GM12878 (cell line): Measurements from ENCODE around the gene IREB2. TPM values are rescaled to one million over a fixed set of nuclear protein-coding genes. Genes with fewer than 3 reads are reported as not detected.

ENCODE experiments used
- ATAC-seq: fragments of 200-7000 bp; cut with Tn5 transposase; 3 replicates; pipeline ENCODE4 v1.9.1; 2020; ENCODE audit warnings: mild to moderate bottlenecking, moderate library complexity
- BruUV-seq: library from RNA; stranded (reverse); fragments of 400-500 nt; replicated peaks from 2 replicates; lab custom pipeline; 2021; lab: Mats Ljungman, UMichigan
- CTCF ChIA-PET: fragments of 300-600 bp; sonication (Branson Sonifier 250); formaldehyde crosslinking; extraction: SDS; loops from one replicate; lab custom pipeline; 2021; ENCODE audit warnings: inconsistent platforms; lab: Yijun Ruan, JAX
- POLR2A ChIA-PET: fragments of 350-600 bp; formaldehyde crosslinking; extraction: SDS; loops from one replicate; lab custom pipeline; 2021; ENCODE audit warnings: inconsistent platforms; lab: Charles Lee
- RAD21 ChIA-PET: fragments of 300-600 bp; sonication (Branson Sonifier 250); formaldehyde crosslinking; loops from one replicate; lab custom pipeline; 2023; ENCODE audit warnings: antibody characterized with exemption; ENCODE audit not compliant: unreplicated experiment; lab: Charles Lee
- SMC1A ChIA-PET: fragments of 300-600 bp; sonication (Branson Sonifier 250); formaldehyde crosslinking; loops from one replicate; lab custom pipeline; 2023; ENCODE audit not compliant: unreplicated experiment, uncharacterized antibody; lab: Charles Lee
- DNase-seq: peaks from one replicate; pipeline ENCODE4 v3.0.0-alpha.2; 2011; ENCODE audit warnings: low read depth, low spot score
- FAIRE-seq: peaks from 3 replicates; lab custom pipeline; 2011; peaks lifted over from hg19 to GRCh38; lab: Jason Lieb, UNC
- H2AFZ ChIP-seq: 2 replicates; pipeline ENCODE4 v1.6.0; 2011; ENCODE audit warnings: low read depth, low read length, control low read depth; ENCODE audit not compliant: control insufficient read depth
- H3K27ac ChIP-seq: 2 replicates; pipeline ENCODE4 v1.5.1; 2011; ENCODE audit warnings: control low read depth; ENCODE audit not compliant: control insufficient read depth, insufficient read depth
- H3K27me3 ChIP-seq, 2 experiments: replicated peaks in 1 of 2; 2 replicates each; pipeline versions ENCODE4 v1.6.0 to v1.6.1; 2011; ENCODE audit warnings: low read length in 1 of 2; ENCODE audit not compliant: control insufficient read depth in 2 of 2, insufficient read depth in 2 of 2
- H3K36me3 ChIP-seq, 2 experiments: 2 replicates each; pipeline ENCODE4 v1.5.1; 2011; ENCODE audit warnings: low read length in 1 of 2; ENCODE audit not compliant: control insufficient read depth in 2 of 2, insufficient read depth in 2 of 2
- H3K4me1 ChIP-seq: 2 replicates; pipeline ENCODE4 v1.6.1; 2011; ENCODE audit warnings: mild to moderate bottlenecking, low read length, moderate library complexity, mixed read lengths; ENCODE audit not compliant: control insufficient read depth, insufficient read depth
- H3K4me2 ChIP-seq: 2 replicates; pipeline ENCODE4 v1.6.0; 2011; ENCODE audit warnings: control low read depth; ENCODE audit not compliant: control insufficient read depth, insufficient read depth
- H3K4me3 ChIP-seq: fragments of 200-600 bp; sonication (generic); 2 replicates; pipeline ENCODE4 v1.5.1; 2016
- H3K79me2 ChIP-seq: 2 replicates; pipeline ENCODE4 v1.6.0; 2011; ENCODE audit warnings: low read length; ENCODE audit not compliant: control insufficient read depth, insufficient read depth
- H3K9ac ChIP-seq: 2 replicates; pipeline ENCODE4 v1.8.0; 2011; ENCODE audit warnings: low read length, control low read depth, mixed read lengths; ENCODE audit not compliant: control insufficient read depth, insufficient read depth
- H3K9me3 ChIP-seq: replicated peaks from 3 replicates; pipeline ENCODE4 v1.5.1; 2011; ENCODE audit warnings: mild to moderate bottlenecking, low read length; ENCODE audit not compliant: control insufficient read depth, insufficient read depth
- H4K20me1 ChIP-seq: 2 replicates; pipeline ENCODE4 v1.6.0; 2011; ENCODE audit not compliant: control insufficient read depth, insufficient read depth
- IRF5 ChIP-seq: fragments of 450-650 bp; IDR thresholded peaks from 2 replicates; pipeline ENCODE4 v1.6.1; 2017; ENCODE audit warnings: borderline replicate concordance
- SPI1 ChIP-seq: IDR thresholded peaks from 2 replicates; pipeline ENCODE4 v1.6.1; 2011; ENCODE audit warnings: low read depth, mild to moderate bottlenecking, low read length, moderate library complexity, borderline replicate concordance; ENCODE audit not compliant: insufficient read depth
- WGBS: methylation state at CpG from one replicate; pipeline ENCODE4 v1.1.6; 2016; ENCODE audit warnings: low lambda C conversion rate; ENCODE audit not compliant: insufficient replicate concordance, insufficient coverage; ENCODE audit errors: missing lambda C conversion rate; 5-methylcytosine and 5-hydroxymethylcytosine counted together
- in situ Hi-C: fragments of 300-500 bp; cut with MboI; formaldehyde crosslinking; loops from 9 replicates; pipeline ENCODE4 v1.14.3; 2018; ENCODE audit warnings: mixed read lengths
- intact Hi-C: fragments of 100-400 bp; cut with micrococcal nuclease; formaldehyde crosslinking; loops from one replicate; pipeline ENCODE4 v1.14.2; 2022; ENCODE audit not compliant: unreplicated experiment
- polyA plus RNA-seq, 11 experiments: library from polyadenylated mRNA; depleted of rRNA in 4 of 11; unstranded in 6 of 11; stranded (reverse) in 5 of 11; fragments of >200 nt; fragmentation: Nextera tagmentation in 4 of 11; fragmentation: Illumina TruSeq in 1 of 11; extraction: Ambion mirVana in 4 of 11; extraction: Trizol in 1 of 11; gene quantifications; 1 replicate in 1 of 11; 2 replicates in 10 of 11; pipeline versions ENCODE4 v1.2.1 to v1.2.3, GENCODE V29; 2011 to 2016; ENCODE audit warnings: inconsistent platforms in 2 of 11, missing spikeins in 2 of 11, low read depth in 1 of 11
- total RNA-seq, 4 experiments: library from RNA; depleted of rRNA in 3 of 4; stranded (reverse); fragments of >200 nt in 3 of 4; fragmentation: Illumina TruSeq in 1 of 4; extraction: Trizol in 1 of 4; gene quantifications; 2 replicates each; pipeline versions ENCODE4 v1.2.1 to v1.2.3, GENCODE V29; 2013 to 2021

IREB2 gene
- total and polyA plus RNA-seq, 10 of the 15 experiments (the other 5 are each of a cell fraction or from before 2014, with no cell fraction given), result 13.0 to 52.4 (median 24.4) TPM

DNA sequence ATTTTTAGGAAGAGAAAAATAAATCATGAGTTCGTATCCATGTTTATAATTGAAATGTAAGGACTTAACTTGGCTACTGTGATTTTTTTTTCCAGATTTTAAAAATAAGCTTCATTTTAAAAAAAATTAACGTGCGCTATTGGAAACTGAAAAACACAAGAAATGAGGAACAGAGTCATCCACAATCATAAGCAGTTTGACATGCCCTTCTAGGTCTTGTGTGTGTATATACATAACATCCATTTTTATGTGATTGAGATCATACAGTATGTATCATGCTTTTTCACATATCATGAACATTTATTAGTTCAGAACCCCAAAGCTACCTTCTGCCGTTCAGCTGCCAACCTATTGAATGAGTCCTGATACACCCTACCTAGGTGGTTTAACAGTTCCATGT, 22.7 kb downstream of the IREB2 start:
- Histone ChIP-seq H4K20me1 (no peaks in the 10 kb centered on the region), H3K9me3 (no peaks in the 10 kb centered on the region), H3K9ac (no peak overlapping the region), H3K4me3 (no peak overlapping the region), H3K36me3 (peaks cover 3 to 17% of the 10 kb centered on the region in 2 experiments), H3K4me2 (no peak overlapping the region), H3K27me3 (no peaks in the 10 kb centered on the region), H3K27ac (no peak overlapping the region), H3K4me1 (0 out of 2 replicates have a peak, but pooled peaks cover 3% of the 10 kb centered on the region), H2AFZ (no peak overlapping the region), H3K79me2 (peaks cover 50% of the 10 kb centered on the region)
- FAIRE-seq (no peak), DNase-seq (no peak), ATAC-seq (no peak)
- intact Hi-C loops, result no loop called here
- no TSS peak for BruUV-seq
- RAD21 ChIA-PET, result interaction anchor here (2.3 kb wide), 1 partner anchor 10 kb away, joined by 8 read pairs; no protein-coding TSS in a partner anchor
- 75% methylated on average over 4 of the region's 4 CpGs for WGBS
- SMC1A ChIA-PET, result interaction anchor here (0.6 to 1.5 kb wide), 5 partner anchors 11 to 141 kb away, joined by 3 to 4 read pairs (median 3); no protein-coding TSS in a partner anchor
- TF ChIP-seq SPI1 (peak; percentile 54; the same call in 1 of the 2 replicates), IRF5 (no peak)
- POLR2A ChIA-PET, result interaction anchor here (0.6 to 2.2 kb wide), 2 partner anchors 23 to 281 kb away, joined by 3 to 9 read pairs; partner anchors contain the start of gene IREB2
- in situ Hi-C loops, result no loop called here
- CTCF ChIA-PET, result interaction anchor here (0.5 to 1.8 kb wide), 5 partner anchors 11 to 152 kb away, joined by 3 to 6 read pairs (median 4); no protein-coding TSS in a partner anchor
